HS-5 (cell line): ENCODE measurements around the gene TVP23B.
"Not testable (repeated sequence)": the region's sequence is repeated elsewhere in the genome, so short reads cannot be mapped to it uniquely, and the experiment has no call there.

Source experiments
- DNase-seq: peaks from one replicate; pipeline ENCODE4 v3.0.0-alpha.2; 2012; ENCODE audit warnings: low read depth

The TVP23B gene

DNA sequence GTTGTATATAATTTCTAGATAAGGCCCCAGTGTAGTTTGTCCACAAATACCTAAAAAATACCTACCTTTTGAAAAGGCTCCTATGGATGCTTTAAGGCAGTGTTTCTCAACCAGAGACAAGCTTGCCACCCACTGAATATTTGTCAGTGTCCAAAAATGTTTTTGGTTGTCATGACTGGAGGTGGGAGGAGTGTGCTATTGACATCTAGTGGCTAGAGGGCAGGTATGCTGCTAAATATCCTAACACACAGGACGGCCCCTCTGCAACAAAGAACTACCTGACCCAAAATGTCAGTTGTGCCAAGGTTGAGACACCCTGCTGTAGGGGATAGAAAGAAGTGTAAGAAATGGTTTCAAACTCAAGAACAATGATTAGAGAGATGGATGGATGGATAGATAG, 10.4 kb downstream of the TVP23B start:
- DNase-seq, result not testable (repeated sequence)

DNA sequence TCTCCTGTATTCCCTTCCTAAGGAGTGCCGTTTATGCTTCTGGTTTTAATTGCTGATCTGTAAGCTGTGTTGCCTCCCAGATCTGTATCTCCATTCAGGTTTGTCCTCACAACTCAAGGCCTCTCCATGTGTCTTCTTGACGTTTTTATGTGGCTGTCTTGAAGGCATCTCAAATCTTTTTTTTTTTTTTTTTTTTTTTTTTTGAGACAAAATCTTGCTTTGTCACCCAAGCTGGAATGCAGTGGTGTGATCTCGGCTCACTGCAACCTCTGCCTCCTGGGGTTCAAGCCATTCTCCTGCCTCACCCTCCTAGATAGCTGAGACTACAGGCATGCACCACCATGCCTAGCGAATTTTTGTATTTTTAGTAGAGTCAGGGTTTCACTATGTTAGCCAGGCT, 13.9 kb downstream of the TVP23B start:
- not testable (repeated sequence) for DNase-seq

DNA sequence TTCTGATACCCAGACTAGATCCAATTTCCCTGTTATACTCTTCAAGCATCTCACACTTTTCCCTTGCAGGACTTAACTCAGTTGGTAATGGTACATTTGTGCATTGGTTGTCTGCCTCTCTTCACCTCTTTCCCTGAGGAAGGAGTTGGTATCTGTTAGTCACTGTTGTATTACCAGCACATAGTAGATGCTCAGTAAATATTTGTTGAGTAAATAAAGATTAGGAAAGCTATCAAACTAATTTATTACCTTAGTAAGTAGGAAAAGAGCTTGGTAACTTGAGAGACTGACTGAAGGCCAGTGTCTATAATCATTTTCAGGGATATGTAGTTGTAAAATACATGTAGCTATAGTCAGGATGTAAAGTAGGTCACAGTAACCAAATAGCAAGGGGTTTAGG, 15.9 kb downstream of the TVP23B start:
- not testable (repeated sequence) for DNase-seq

DNA sequence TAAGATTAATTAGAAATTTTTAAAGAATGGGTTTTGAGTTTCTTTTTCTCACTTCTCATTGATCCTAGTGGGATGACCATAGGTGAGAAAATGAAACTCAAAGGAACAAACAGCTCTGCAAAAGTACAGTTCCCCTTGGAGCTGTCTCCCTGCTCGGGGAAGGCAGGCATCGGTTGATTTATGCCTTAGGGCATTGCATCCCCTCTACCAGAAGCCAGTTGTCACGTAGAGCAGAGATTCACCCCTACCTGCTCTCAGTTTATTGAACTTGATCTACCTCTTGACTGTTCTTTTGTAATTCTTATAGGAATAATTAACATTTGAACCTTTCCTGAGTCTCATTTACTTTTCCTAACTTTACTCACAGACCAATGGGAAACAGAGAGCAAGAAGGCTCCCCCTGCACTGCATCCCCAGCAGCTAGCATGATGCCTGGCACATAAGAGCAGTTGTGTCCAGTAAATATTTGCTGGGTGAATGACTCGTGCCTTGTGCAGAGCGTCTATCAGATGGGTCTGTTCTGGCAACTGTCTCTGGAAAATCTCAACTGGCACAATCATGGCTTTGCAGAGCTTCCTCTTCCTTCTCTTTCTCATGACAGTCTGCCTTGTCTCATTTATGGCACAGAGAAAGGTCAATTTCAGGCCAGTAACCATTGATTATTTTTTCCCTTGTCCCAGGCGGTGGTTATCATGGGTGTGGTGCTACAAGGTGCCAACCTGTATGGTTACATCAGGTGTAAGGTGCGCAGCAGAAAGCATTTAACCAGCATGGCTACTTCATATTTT, 22.7 kb downstream of the TVP23B start:
- DNase-seq, result not testable (repeated sequence)

DNA sequence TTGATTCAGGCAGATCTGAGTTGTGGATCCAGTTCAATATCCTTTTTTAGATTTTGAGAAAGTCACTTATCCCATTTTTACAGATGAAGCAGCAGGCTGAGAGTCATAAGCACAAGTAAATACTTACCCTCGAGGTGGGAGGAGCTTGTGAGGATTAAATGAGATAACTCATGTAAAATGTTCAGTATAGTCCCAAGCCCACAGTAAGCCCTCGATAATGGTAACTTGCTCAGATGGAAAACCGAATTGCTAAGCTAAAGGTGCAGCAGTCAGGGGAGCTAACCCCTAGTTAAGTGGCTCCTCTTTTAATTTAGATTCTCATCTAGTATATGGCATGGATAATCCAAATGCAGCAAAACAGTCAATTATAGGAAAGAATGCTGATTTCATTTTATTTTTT, 34.9 kb downstream of the TVP23B start:
- not testable (repeated sequence) for DNase-seq

DNA sequence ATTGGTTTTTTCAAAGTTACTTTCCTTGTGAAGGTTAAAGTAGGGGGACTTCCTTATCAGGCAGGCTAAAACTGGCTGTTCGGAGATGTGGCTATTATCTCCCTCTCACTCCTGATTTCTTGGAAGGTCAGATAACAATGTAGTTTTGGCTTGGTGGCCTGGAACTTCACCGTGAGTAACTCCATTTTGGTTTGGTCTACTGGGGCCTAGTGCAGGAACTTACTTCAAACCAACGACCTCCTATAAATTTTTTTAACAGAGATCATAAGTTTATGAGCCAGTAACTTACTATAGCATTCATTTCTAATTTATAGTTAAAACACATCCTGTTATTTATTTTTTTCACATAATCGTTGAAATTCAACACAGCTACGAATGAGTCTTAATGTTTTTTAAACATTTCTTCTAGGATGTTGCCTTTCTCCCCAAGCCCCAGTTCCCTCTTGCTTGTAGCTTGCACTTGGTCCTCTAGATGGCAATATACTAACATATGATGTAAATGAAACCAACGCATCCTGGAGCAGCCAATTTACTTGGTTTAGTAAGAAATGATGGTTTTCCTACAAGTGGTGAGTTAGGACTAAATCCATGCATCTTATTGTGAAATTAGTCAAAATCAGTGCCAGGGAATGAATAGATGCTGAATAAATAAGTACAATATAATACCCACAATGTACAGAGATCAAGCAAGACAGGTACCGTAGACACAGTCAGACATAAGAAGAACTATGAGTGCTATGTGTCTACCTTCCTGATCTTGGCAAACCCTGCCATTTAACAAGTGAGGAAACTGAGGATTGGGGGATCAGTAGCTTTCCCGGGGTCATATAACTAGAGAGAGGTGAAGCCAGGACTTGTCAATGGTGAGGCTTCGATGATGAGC, 35.7 kb downstream of the TVP23B start:
- peak; percentile 19 for DNase-seq

DNA sequence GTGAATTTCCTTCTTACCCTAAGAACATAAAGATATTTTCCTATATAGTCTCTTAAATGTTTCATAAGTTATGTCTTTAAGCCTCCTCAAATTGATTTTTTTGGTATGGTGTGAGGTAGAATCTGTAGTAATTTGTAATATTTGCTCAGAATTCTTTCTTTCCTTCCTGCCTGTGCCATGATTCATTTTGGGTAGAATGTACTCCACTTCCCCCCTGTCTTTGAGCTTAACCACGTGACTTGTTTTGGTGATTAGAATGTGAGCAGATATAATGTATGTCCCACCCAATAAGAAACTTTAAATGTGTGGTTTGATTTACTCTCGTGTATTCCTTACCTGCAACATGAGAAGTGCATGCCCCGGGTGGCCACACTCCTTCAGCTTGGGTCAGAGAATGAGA, 40.4 kb downstream of the TVP23B start:
- not testable (repeated sequence) for DNase-seq

DNA sequence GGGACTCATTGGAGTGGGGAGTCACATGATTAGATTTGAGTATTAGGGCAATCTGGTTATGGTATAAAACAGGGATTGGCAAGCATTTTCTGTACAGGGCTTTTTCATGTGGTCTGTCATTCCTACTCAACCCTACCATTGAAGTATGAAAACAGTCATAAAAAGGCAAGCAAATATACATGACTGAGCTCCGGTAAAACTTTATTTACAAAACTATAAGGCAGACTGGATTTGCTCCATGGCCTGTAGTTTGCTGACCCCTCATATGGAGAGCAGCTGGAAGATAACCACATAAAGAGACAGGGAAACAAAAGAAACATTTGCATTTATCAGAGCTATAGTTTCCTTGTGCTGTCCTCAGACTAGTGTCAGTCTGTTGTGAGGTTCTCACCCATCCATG, 46.6 kb downstream of the TVP23B start:
- not testable (repeated sequence) for DNase-seq

DNA sequence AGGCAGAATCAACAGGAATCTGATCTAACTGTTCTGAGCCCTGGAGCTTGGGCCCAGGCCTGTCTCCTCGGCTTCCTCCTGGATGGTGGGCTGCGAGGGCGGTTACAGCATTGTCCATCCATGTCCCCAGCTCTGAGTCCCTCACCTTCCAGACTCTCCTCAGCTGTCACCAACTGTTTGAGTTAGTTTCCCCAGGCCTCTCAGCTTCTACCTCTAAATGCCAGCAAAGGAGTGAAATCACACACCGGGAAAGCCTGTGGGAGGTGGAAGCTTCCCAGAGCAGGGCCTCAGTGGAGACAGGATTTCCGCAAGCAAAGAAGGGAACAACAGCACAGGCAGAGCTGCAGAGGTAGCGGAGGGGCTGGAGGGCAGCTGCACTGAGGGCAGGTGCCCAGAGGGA, 67.5 kb downstream of the TVP23B start:
- no peak for DNase-seq

DNA sequence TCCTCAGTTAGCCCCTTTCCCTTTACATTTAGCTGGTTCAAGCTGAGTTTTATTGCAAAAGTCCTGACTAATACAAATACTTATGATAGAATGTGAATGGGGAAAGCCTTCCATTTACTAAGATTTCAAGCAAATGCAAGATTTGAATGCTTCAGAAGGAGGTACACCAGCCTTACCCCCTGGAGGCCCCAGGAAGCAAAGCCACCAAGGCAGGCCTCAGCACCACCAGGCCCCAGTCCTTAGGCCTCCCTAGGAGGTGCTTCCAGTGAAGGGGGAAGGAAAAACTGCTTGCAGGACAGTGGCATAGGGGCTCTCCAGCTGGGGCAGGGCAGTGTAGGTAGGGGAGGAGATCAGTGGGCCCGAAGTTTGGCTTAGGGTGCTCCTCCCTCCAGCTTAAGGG, 69.7 kb downstream of the TVP23B start:
- DNase-seq, result no peak

DNA sequence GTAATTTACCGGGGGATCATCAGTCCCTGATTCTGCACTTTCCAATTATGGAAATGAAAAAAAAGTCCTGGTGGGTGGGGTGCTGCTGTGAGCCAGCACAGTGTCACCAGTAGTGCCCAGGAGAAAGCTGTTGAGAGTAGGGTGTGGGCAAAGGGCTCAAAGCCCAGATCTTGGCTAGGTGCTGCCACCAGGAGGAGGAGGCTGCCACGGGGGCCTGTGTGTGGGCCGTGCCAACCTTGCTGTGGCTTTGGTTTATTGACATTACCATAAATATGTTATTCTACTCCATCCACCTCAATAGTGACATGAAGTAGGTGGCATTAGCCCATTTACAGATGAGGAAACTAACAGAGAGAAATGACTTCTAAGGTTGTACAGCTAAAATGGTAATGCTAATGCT, 70.2 kb downstream of the TVP23B start:
- no peak for DNase-seq

DNA sequence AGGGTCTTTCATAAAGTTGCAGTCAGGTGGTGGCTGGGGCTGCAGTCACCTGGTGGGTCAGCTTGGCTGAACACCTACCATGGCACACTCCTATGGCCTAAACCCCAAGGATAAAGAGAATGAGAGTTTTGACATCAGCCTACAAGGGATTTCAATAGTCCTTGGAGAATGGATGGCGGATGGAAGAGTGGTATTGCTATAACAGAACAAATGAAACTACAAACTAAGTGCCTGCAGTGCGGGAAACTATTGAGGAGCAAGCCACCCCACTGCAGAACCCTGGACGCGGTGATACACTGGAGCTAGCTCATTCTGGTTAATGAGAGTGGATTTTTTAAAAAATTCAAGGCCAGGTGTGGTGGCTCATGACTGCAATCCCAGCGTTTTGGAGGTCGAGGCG, 74.0 kb downstream of the TVP23B start:
- no peak for DNase-seq

DNA sequence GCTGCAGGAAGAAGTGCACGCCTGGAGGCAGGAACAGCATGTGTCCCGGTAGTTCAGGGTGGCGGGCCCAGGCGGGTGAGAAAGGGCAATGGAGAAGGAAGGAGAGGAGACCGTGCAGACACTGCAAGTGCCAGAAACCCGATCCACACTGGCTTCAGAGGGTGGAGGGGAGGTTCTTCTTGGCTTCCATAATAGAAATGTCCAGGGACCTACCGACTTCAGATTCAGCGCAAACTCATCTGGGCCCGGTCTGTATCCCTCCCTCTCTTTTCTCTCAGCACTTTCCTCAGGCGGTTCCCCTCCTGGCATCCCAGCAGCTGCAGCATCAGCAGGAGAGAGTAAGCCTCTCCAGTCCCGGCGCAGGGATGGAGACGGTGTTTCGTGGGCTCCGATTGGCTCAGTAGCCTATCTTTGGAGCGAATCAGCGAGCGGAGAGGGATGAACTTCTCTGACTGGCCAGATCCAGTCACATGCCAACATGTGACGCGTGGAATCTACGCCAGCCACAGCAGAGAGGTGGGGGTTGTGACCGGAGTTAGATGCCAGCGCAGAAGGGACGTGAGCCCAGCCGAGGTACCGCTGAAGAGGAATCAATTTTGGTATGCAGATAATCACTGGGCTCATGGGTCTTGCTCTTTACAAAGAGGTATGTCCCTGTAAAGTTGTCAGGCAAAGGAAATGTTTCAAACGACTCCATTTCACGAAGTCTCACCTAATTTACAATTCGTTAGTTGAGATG, 75.0 kb downstream of the TVP23B start:
- peak; percentile 82 for DNase-seq
